Thymus (tissue), 14 donors: ENCODE data around the gene CDKL5. TPM values are rescaled to one million over a fixed set of nuclear protein-coding genes. Genes with fewer than 3 reads are reported as not detected.

Source experiments
- DNase-seq, 9 donors: peaks; one replicate each; pipeline ENCODE4 v3.0.0-alpha.2; 2013; ENCODE audit warnings: low spot score in 9 of 9, low read depth in 6 of 9, missing footprints in 1 of 9
- H3K27ac ChIP-seq, 2 donors: one replicate each; pipeline ENCODE4 v1.5.1; 2013; ENCODE audit warnings: control low read depth in 1 of 2, low read depth in 1 of 2, low read length in 1 of 2, mild to moderate bottlenecking in 1 of 2, moderate library complexity in 1 of 2
- H3K27me3 ChIP-seq, 2 donors: one replicate each; pipeline ENCODE4 v1.5.1; 2013; ENCODE audit warnings: low read length in 1 of 2; ENCODE audit not compliant: control insufficient read depth in 2 of 2, insufficient read depth in 1 of 2
- H3K36me3 ChIP-seq, 2 donors: one replicate each; pipeline ENCODE4 v1.5.1; 2013; ENCODE audit warnings: low read length in 1 of 2, mild to moderate bottlenecking in 1 of 2, moderate library complexity in 1 of 2; ENCODE audit not compliant: control insufficient read depth in 2 of 2, insufficient read depth in 2 of 2
- H3K4me1 ChIP-seq, 2 donors: one replicate each; pipeline ENCODE4 v1.5.1; 2013; ENCODE audit warnings: low read length in 2 of 2; ENCODE audit not compliant: control insufficient read depth in 2 of 2, insufficient read depth in 2 of 2
- H3K4me3 ChIP-seq, 2 donors: one replicate each; pipeline ENCODE4 v1.5.1; 2013; ENCODE audit warnings: low read length in 2 of 2, control low read depth in 1 of 2, mild to moderate bottlenecking in 1 of 2
- H3K9me3 ChIP-seq, 2 donors: one replicate each; pipeline ENCODE4 v1.5.1; 2013; ENCODE audit warnings: low read length in 1 of 2, mild to moderate bottlenecking in 1 of 2; ENCODE audit not compliant: control insufficient read depth in 2 of 2, insufficient read depth in 1 of 2
- WGBS: extraction: QIAGEN DNeasy Blood & Tissue Kit; methylation state at CpG from one replicate; pipeline ENCODE4 v1.1.7; 2013; 5-methylcytosine and 5-hydroxymethylcytosine counted together
- long read RNA-seq, 10 donors: transcript quantifications; one replicate each; lab custom pipeline, GENCODE V29; 2026
- polyA plus RNA-seq: library from polyadenylated mRNA; stranded (reverse); fragments of 200-250 nt; gene quantifications from one replicate; pipeline ENCODE4 v1.2.3, GENCODE V29; 2013
- total RNA-seq: library from RNA; stranded (reverse); fragments of 120-200 nt; gene quantifications from one replicate; pipeline ENCODE4 v1.2.4, GENCODE V29; 2013
- donor health status: healthy.

Gene CDKL5
- total RNA-seq (4.5 TPM), polyA plus RNA-seq (0.98 TPM)
- long read RNA-seq, donor 1, result 0 reads
- long read RNA-seq, donor 2, result 0 reads
- long read RNA-seq, donor 3, result 0 reads
- long read RNA-seq, donor 4, result 0 reads
- long read RNA-seq, donor 5, result 0 reads
- long read RNA-seq, donor 6, result 0 reads
- long read RNA-seq, donor 7, result 0 reads
- long read RNA-seq, donor 8, result 0 reads
- long read RNA-seq, donor 9, result 0 reads
- long read RNA-seq, donor 10, partial matches to known transcripts, result 0 of 1 reads
- long read RNA-seq, donor 10, other reads (novel, unspliced or antisense), result 0 of 1 reads

- DNase-seq, result peak; percentile 86 to 97 (median 92)
- Histone ChIP-seq H3K9me3 (no peaks in the 10 kb centered on the region), H3K4me1 (peaks cover 0 to 4% of the 10 kb centered on the region in 2 donors), H3K27me3 (peaks cover 0 to 23% of the 10 kb centered on the region in 2 donors), H3K4me3 (peak within 1 kb of the TSS; percentile 65 to 74), H3K36me3 (no peaks in the 10 kb centered on the region), H3K27ac (peak within 1 kb of the TSS; percentile 60 to 65)
- 1% methylated on average over 79 of the region's 79 CpGs for WGBS
These were observed at the start of gene CDKL5 for GRCh38 chrX:18425199-18426003. Gene CDKL5 (plus strand): TSS chrX:18425608. CDS start chrX:18507097, 81,489 bp downstream.

GRCh38 chrX:18377796-18378195 lies 47.6 kb upstream of the CDKL5 start:
- Histone ChIP-seq H3K4me3 (no peak overlapping the region), H3K27me3 (no peaks in the 10 kb centered on the region), H3K4me1 (no peaks in the 10 kb centered on the region), H3K9me3 (no peaks in the 10 kb centered on the region), H3K27ac (no peak overlapping the region), H3K36me3 (no peaks in the 10 kb centered on the region)
- 15% methylated on average over 6 of the region's 6 CpGs for WGBS
- DNase-seq, result peak in 5 of 9 donors; percentile 3 to 63 (median 21)

GRCh38 chrX:18389966-18390365 lies 35.4 kb upstream of the CDKL5 start:
- 70% methylated on average over 3 of the region's 3 CpGs for WGBS
- Histone ChIP-seq H3K27ac (no peak overlapping the region), H3K4me1 (no peaks in the 10 kb centered on the region), H3K27me3 (no peaks in the 10 kb centered on the region), H3K4me3 (no peak overlapping the region), H3K36me3 (no peaks in the 10 kb centered on the region), H3K9me3 (no peaks in the 10 kb centered on the region)
- DNase-seq, result no peak

- Histone ChIP-seq H3K27ac (no peak overlapping the region), H3K4me3 (no peak overlapping the region), H3K9me3 (no peaks in the 10 kb centered on the region), H3K4me1 (no peaks in the 10 kb centered on the region), H3K27me3 (no peaks in the 10 kb centered on the region), H3K36me3 (no peaks in the 10 kb centered on the region)
- 31% methylated on average over 9 of the region's 9 CpGs for WGBS
- DNase-seq, result peak in 8 of 9 donors; percentile 27 to 76 (median 44)
These were observed 34.4 kb upstream of the CDKL5 start for GRCh38 chrX:18390941-18391538.

GRCh38 chrX:18394477-18394876 lies 30.9 kb upstream of the CDKL5 start:
- H3K36me3 ChIP-seq, result no peaks in the 10 kb centered on the region
- 92% methylated on average over 11 of the region's 11 CpGs for WGBS
- no peak for DNase-seq

GRCh38 chrX:18401848-18402213 lies 23.6 kb upstream of the CDKL5 start:
- no peaks in the 10 kb centered on the region for H3K4me1 ChIP-seq
- no peak overlapping the region for H3K27ac ChIP-seq
- H3K27me3 ChIP-seq, result no peaks in the 10 kb centered on the region
- DNase-seq, result no peak
- no peak overlapping the region for H3K4me3 ChIP-seq
- H3K9me3 ChIP-seq, result no peaks in the 10 kb centered on the region
- H3K36me3 ChIP-seq, result no peaks in the 10 kb centered on the region
- 93% methylated on average over 4 of the region's 4 CpGs for WGBS

More at GRCh38 chrX:18394477-18394876, 30.9 kb upstream of the CDKL5 start:
- Histone ChIP-seq H3K27me3 (no peaks in the 10 kb centered on the region), H3K4me1 (no peaks in the 10 kb centered on the region), H3K4me3 (no peak overlapping the region), H3K27ac (no peak overlapping the region), H3K9me3 (no peaks in the 10 kb centered on the region)

GRCh38 chrX:18406531-18407266 lies 18.7 kb upstream of the CDKL5 start:
- no peak overlapping the region for H3K27ac ChIP-seq
- no peak overlapping the region for H3K4me3 ChIP-seq
- no peaks in the 10 kb centered on the region for H3K36me3 ChIP-seq
- no peaks in the 10 kb centered on the region for H3K9me3 ChIP-seq
- WGBS, result 97% methylated on average over 8 of the region's 8 CpGs
- no peak for DNase-seq
- H3K4me1 ChIP-seq, result no peaks in the 10 kb centered on the region
- H3K27me3 ChIP-seq, result no peaks in the 10 kb centered on the region

GRCh38 chrX:18410038-18410437 lies 15.4 kb upstream of the CDKL5 start:
- Histone ChIP-seq H3K4me1 (no peaks in the 10 kb centered on the region), H3K36me3 (no peaks in the 10 kb centered on the region), H3K27me3 (no peaks in the 10 kb centered on the region), H3K9me3 (no peaks in the 10 kb centered on the region), H3K27ac (no peak overlapping the region), H3K4me3 (no peak overlapping the region)
- DNase-seq, result peak in 1 of 9 donors; percentile 13
- WGBS, result 96% methylated on average over 5 of the region's 5 CpGs
